Measurements from ENCODE around the gene NPLOC4. TPM values are rescaled to one million over a fixed set of nuclear protein-coding genes. Genes with fewer than 3 reads are reported as not detected.
"Not testable (repeated sequence)": the region's sequence is repeated elsewhere in the genome, so short reads cannot be mapped to it uniquely, and the experiment has no call there.

The NPLOC4 gene
- total RNA-seq, 2 donors from 2014 or later: 67.3 to 173 TPM

DNA sequence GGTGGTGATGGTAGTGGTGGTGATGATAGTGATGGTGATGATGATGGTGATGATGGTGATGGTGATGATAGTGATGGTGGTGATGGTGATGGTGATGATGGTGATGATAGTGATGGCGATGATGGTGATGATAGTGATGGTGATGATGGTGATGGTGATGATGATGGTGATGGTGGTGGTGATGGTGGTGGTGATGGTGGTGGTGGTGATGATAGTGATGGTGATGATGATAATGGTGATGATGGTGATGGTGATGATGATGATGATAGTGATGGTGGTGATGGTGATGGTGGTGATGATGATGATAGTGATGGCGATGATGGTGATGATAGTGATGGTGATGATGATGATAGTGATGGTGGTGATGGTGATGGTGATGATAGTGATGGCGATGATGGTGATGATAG lies 104.9 kb downstream of the NPLOC4 start:
- H3K9me3 Mint-ChIP-seq; DNase-seq (ENCODE audit: low spot score in 2 of 2); H3K36me3 Mint-ChIP-seq; H3K27ac Mint-ChIP-seq; ATAC-seq: not testable (repeated sequence)

DNA sequence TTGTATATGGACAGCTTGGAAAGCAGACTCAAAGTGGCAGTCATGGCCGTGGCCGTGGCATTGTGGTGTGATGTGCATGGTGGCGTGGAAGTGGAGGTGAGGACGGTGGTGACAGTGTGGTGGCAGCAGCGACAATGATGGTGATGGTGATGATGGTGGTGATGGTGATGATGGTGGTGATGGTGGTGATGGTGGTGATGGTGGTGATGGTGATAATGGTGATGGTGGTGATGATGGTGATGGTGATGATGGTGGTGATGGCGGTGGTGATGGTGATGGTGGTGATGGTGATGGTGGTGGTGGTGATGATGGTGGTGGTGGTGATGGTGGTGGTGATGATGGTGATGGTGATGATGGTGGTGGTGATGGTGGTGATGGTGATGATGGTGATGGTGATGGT lies 105.9 kb downstream of the NPLOC4 start:
- not testable (repeated sequence) for DNase-seq (ENCODE audit: low spot score in 2 of 2); H3K36me3 Mint-ChIP-seq; H3K27ac Mint-ChIP-seq; ATAC-seq; H3K9me3 Mint-ChIP-seq

- no peak for DNase-seq (ENCODE audit: low spot score in 2 of 2)
- H3K9me3 Mint-ChIP-seq: no peaks in the 10 kb centered on the region
- no peak for ATAC-seq
- no peaks in the 10 kb centered on the region for H3K36me3 Mint-ChIP-seq
- H3K27ac Mint-ChIP-seq: no peak overlapping the region
These were observed 107.5 kb downstream of the NPLOC4 start for GRCh38 chr17:81529437-81529803.

GRCh38 chr17:81528651-81529436 lies 108.1 kb downstream of the NPLOC4 start:
- no peaks in the 10 kb centered on the region for H3K9me3 Mint-ChIP-seq
- no peaks in the 10 kb centered on the region for H3K36me3 Mint-ChIP-seq
- ATAC-seq (no peak), DNase-seq (ENCODE audit: low spot score in 2 of 2) (no peak)
- H3K27ac Mint-ChIP-seq: peak overlapping the region in 1 of 2 donors; percentile 29

DNA sequence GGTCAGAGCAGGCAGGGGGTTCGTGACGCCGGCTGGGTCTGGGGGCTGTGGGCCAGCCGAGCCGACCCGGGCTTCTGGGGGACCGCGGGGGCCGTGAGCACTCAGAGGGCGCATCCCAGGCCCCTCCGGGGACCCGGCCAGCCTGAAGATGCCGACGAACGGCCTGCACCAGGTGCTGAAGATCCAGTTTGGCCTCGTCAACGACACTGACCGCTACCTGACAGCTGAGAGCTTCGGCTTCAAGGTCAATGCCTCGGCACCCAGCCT lies 108.6 kb downstream of the NPLOC4 start:
- Mint-ChIP-seq H3K36me3 (no peaks in the 10 kb centered on the region), H3K9me3 (no peaks in the 10 kb centered on the region), H3K27ac (no peak overlapping the region)
- ATAC-seq: no peak
- no peak for DNase-seq (ENCODE audit: low spot score in 2 of 2)

- Mint-ChIP-seq H3K36me3 (no peaks in the 10 kb centered on the region), H3K27ac (peak within 1 kb of the TSS in 1 of 2 donors; percentile 29), H3K9me3 (no peaks in the 10 kb centered on the region)
- ATAC-seq: no peak
- DNase-seq (ENCODE audit: low spot score in 2 of 2): no peak
These were observed 109.1 kb downstream of the NPLOC4 start, which contains the start of gene FSCN2 for GRCh38 chr17:81527591-81528383. TSS of gene FSCN2 (plus strand) at chr17:81528377. CDS start at chr17:81528532, 155 bp downstream.

GRCh38 chr17:81526662-81527571 lies 110.0 kb downstream of the NPLOC4 start:
- H3K9me3 Mint-ChIP-seq: no peaks in the 10 kb centered on the region
- no peak for ATAC-seq

DNA sequence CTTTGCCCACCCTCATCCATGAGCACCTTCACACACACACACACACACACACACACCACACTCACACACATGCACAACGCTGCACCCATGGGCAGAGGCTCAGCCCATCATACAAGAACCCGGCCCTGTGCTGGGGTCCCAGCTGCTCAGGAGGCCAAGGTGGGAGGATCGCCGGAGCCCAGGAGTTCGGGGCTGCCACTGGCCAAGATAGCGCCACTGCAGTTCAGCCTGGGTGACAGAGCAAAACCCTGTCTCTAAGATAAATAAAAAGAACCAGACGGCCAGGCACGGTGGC lies 112.1 kb downstream of the NPLOC4 start:
- Mint-ChIP-seq H3K9me3 (no peaks in the 10 kb centered on the region), H3K27ac (no peak overlapping the region), H3K36me3 (no peaks in the 10 kb centered on the region)
- DNase-seq (ENCODE audit: low spot score in 2 of 2) (no peak), ATAC-seq (no peak)

More at GRCh38 chr17:81526662-81527571, 110.0 kb downstream of the NPLOC4 start:
- Mint-ChIP-seq H3K27ac (no peak overlapping the region), H3K36me3 (no peaks in the 10 kb centered on the region)
- DNase-seq (ENCODE audit: low spot score in 2 of 2): no peak

- DNase-seq (ENCODE audit: low spot score in 2 of 2) (no peak), ATAC-seq (no peak)
- Mint-ChIP-seq H3K27ac (no peak overlapping the region), H3K9me3 (no peaks in the 10 kb centered on the region), H3K36me3 (no peaks in the 10 kb centered on the region)
These were observed 112.7 kb downstream of the NPLOC4 start for GRCh38 chr17:81524039-81524864.

GRCh38 chr17:81523402-81524038 lies 113.4 kb downstream of the NPLOC4 start:
- H3K9me3 Mint-ChIP-seq: no peaks in the 10 kb centered on the region
- no peaks in the 10 kb centered on the region for H3K36me3 Mint-ChIP-seq
- DNase-seq (ENCODE audit: low spot score in 2 of 2) (no peak), ATAC-seq (no peak)
- no peak overlapping the region for H3K27ac Mint-ChIP-seq

- ATAC-seq (no peak), DNase-seq (ENCODE audit: low spot score in 2 of 2) (no peak)
- no peak overlapping the region for H3K27ac Mint-ChIP-seq
- H3K36me3 Mint-ChIP-seq: no peaks in the 10 kb centered on the region
- H3K9me3 Mint-ChIP-seq: no peaks in the 10 kb centered on the region
These were observed 114.2 kb downstream of the NPLOC4 start for GRCh38 chr17:81522491-81523401.

DNA sequence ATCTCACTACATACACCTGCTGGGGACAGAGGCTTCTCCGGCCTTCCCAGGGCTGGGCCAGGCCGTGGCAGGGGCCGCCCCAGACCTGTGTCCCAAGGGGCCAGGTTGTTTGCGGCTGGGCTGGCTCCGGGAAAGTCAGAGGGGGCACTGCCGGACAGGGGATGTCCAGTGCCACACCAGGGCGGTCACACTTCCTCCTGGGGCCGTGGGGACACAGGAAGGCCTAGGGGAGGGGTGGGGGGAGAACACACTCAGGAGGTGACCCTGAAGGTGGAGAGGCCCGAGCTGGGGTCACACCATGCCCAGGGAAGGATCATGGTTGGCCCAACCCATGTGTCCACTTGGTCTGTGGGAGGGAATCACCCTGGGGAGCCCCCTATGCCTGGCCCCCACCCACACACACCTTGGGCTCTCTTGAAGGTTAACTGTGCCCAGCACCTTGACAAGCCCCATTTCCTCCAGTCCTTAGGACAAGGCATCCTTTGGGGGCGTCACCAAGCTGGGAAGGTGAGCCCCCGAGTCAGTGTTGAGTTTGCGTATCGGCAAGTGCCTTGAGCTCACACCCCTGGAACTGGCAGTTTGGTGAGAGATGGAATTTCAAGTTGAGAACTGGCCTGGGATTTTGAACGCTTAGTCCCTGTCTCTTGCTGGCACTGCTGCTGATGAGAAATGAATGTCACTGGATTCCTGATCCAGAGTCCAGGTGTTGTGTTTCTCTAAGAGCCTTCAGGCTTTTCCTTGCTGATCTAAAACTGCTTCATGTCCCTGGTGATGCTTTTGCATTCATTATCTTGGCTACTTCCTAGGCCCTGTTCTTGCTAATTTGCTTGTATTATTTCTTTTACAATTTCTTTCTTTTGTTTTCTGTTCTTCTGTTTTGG lies 116.7 kb downstream of the NPLOC4 start:
- peaks cover 0 to 1% of the 10 kb centered on the region in 2 donors for H3K36me3 Mint-ChIP-seq
- H3K27ac Mint-ChIP-seq: no peak overlapping the region
- ATAC-seq: no peak
- no peak for DNase-seq (ENCODE audit: low spot score in 2 of 2)
- no peaks in the 10 kb centered on the region for H3K9me3 Mint-ChIP-seq

- Mint-ChIP-seq H3K27ac (no peak overlapping the region), H3K9me3 (no peaks in the 10 kb centered on the region), H3K36me3 (peaks cover 0 to 5% of the 10 kb centered on the region in 2 donors)
- DNase-seq (ENCODE audit: low spot score in 2 of 2): peak; percentile 62 to 73
- ATAC-seq: peak; percentile 44 to 69
These were observed 117.5 kb downstream of the NPLOC4 start for GRCh38 chr17:81519284-81520020.
